Endothelial cell of hepatic sinusoid (primary cell): ENCODE results near the gene BABAM2.
"Not testable (repeated sequence)": the region's sequence is repeated elsewhere in the genome, so short reads cannot be mapped to it uniquely, and the experiment has no call there.

Source experiments
- in situ Hi-C: cut with HindIII; loops from 2 replicates; pipeline ENCODE4 v1.10.0; 2017; ENCODE audit warnings: low sequenced_read_pairs

BABAM2 gene

DNA sequence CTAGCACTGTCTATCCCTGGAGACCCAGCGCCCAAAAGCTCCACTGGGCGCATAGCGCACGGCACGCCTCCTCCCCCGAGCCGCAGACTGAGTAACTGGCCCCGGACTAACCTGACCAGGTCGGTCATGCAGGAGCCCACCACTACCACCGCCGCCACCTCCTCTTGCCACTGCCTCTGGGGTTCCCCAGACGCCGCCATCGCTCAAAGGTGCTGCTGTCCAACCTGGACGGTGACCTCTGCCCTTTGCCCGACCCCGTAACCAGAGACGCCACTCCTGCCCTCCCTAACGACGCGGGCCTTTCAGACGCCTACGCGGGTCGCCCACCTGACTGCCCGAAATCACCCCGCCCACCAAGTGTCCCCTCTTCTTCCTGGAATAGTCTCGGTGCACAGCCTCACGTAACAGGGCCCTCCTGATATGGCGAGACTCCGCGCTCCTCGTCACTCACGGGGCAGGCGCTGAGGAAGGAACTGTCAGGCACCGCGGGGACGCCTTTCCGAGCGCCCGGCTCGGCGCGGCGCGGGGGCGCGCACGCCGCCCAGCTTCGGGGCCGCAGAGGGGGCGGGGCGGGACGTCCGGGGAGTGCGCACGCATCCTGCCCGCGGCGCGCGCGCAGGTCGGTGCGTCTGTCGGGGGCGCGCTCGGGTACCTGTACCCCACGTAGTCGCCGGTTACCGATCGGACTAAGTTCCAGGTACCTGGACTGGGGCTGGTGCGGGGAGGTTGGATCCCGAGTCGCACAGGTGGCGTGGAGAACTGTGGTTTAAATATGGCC lies at the start of gene BABAM2, which contains the start of gene RBKS:
TSS of gene BABAM2 (plus strand) at position 584 of the 778 bp plus-strand sequence. CDS start 3,828 bp downstream, outside the sequence.
TSS of gene RBKS (minus strand) at position 242 of the 778 bp plus-strand sequence. CDS start at position 200, 42 bp downstream.
- in situ Hi-C loops, result no loop called here

DNA sequence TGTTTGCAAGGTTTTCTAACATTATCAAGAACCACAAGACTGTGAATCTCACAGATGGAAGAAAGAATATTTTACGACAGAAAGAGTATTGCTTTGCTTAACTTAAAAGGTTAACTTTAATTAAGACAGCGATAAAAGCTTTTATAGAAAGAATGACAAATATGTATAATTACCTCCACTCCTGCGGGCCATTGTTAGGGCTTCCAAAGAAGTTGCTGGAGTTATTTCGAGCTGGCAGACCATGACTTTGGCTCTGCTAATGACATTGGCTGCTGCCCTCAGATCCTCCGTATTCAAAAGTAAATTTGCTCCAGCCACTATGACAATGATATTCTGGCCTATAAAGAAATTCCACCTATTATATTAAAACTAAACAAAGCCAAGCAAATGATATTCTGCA lies 47.6 kb upstream of the BABAM2 start:
- in situ Hi-C loops, result no loop called here

DNA sequence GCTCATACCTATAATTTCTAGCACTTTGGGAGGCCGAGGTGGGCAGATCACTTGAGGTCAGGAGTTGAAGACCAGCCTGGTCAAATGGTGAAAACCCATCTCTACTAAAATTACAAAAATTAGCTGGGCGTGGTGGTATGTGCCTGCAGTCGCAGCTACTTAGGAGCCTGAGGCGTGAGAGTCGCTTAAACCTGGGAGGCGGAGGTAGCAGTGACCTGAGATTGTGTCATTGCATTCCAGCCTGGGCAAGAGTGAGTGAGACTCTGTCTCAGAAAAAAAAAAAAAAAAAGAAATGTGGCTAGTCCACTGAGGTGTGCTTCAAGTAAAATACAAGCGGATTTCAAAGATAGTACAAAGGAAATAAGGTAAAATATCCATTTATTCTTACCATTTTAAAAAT lies 46.5 kb upstream of the BABAM2 start:
- in situ Hi-C loops, result no loop called here

DNA sequence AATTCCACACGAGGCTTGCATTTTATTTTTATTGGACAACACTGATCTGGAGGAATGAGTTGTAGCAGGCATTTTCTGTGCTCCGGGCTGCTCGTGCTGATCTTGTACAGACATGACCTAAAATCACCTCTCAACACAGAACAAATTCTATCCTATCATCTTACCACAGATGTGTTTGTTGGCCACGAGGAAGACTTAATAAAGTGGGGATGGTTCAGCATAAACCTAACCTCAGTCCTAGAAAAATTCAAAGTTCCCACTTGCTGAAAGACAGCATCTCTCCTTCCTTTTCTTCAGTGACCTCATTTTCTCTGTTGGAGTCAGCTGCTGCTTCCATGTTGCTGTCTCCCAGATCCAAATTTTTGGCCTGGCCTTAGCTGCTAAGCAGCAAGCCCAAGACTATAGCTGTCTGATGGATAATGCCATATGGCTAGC lies 45.7 kb upstream of the BABAM2 start:
- in situ Hi-C loops, result no loop called here

DNA sequence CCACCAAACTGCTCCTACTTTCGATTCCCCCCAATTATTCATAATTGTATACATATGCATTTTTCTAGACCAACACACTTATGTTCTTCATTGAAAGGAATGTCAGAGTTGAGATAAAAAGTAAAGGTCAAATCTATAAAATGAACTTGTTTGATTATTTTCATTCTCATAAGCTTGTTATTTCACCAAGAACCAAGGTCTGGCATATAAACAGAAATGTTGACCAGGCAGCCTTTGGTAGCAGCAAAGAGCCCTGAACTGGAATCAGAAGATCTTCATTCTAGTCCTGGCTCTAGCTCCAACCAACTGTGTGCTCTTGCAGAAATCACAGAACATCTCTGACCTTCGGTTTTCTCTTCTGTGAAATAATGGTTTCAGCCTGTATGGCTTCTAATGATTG lies 43.2 kb upstream of the BABAM2 start:
- in situ Hi-C loops, result no loop called here

DNA sequence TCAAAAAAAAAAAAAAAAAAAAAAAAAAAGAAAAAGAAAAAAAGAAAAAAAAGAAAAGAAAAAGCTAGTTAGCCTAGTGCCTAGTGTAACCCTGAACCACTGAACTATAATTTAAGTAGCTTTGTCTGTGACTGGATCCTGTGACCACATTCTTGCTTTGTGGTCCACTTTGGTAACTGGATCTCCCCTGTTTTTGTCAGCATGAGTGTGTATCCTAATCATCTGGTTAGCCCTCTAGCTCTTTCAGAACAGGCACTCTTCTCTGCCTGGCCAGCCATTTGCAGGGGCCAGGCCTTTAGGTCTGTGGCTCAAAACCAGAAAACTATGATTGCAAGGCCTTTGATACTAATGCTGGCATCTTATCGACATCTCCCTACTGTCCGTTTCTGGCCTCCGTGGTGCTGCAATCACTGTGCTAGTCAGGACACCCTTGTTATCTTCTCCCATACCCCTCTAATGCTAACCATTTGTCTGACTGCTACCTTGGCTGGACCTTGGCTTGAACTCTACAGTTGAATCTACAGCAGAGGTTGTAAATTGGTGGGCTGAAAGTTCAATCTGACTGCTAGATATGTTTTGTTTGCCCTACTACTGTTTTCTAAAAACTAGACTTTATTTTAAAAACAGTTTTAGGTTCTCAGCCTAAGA lies 40.8 kb upstream of the BABAM2 start:
- in situ Hi-C loops, result no loop called here

DNA sequence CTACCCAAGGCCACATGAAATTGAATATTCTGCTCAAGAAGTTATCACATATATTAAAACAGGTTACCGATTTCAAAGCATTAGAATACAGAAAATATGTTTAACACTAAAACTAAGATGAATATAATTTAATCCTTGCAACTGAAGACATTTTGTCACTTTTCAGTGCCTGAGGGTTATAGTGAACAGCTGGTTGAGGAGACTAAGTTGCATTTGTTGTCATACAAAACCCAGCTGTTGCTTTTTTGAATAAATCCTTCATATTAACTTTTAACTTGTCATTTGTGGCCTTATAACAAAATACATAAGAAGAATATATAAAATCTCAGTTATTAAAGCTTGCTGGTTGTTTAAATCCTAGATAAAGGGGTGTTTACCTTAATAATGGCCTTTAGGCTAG lies 37.8 kb upstream of the BABAM2 start:
- in situ Hi-C loops, result no loop called here

DNA sequence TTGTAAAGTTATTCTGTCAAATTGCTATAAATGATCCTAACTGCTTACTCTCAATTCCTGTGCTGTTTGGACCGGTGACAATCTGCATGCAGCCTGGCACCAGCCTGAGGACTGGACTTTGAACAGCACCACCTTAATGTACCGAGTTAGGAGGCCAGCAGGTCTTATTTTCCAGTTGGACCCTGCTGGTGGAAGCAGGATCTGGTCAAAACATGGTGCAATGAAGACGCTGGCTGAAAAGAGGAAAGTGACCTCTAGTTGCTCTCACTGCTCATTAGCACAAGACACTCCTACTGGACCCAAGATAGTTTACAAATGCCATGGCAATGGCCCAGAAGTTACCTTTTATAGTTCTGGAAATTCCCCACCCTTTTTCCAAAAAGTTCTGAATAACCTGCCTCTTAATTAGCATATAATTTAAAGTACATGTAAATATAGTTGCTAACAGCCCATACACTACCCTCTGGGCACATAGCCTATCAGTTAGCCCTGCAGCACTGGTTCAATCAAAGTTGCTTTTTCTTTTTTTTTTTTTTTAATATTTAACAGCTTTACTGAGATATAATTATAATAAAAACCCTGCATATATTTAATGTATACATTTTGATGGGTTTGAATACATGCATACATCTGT lies 36.2 kb upstream of the BABAM2 start:
- in situ Hi-C loops, result no loop called here

DNA sequence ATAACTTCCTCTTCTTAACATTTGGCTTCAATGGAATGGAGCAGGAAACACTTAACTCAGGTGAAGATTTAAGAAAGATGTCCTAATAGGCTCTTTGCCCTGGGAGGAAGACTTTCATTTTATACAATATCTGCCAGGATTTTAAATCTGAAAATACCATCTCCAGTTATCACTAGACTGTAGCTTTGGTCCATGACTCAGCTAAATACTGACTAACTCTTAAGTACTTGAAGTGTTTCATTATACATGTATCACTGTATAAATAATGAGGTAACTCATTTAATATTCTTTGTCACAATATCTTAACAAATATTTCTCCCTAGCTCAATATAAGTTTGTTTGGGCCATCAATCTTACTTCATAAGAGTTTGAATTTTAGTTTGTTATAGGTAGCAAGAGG lies 35.1 kb upstream of the BABAM2 start:
- in situ Hi-C loops, result no loop called here

DNA sequence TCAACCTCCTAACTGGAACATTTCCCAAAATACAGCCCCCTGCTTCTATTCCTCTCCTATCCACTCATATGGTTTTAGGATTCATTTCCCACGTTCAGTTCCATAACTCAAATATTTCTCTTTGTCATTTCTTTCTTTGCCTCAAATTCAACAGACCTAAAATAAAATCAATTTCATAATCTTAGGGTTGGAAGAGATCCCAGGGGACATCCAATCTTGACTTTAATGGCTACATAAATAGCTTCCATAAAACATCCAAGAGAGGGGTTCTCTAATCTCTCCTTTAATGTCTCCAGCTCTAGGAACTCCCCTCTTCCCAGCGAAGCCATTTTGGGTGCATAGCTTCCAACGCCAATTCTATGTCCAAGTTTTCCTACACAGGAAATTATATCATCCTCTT lies 34.1 kb upstream of the BABAM2 start:
- in situ Hi-C loops, result no loop called here

DNA sequence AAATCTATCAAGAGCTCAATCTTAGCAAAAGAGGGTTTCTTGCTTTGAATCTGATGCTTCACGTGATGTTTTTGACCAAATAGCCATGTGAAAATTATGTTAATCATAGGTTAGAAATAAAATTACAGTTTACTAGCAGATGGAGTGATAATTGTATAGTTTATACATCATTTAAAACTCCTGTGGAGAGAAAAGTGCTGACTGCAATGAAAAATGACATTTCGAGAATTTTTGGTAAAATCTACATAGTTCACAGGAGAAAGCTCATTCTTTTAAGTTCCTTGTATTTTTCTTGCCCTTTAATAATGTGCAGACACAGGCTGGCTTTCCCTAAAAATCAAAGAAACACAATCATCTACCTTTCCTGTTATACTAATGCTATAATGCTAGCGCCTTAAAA lies 33.6 kb upstream of the BABAM2 start:
- in situ Hi-C loops, result no loop called here

DNA sequence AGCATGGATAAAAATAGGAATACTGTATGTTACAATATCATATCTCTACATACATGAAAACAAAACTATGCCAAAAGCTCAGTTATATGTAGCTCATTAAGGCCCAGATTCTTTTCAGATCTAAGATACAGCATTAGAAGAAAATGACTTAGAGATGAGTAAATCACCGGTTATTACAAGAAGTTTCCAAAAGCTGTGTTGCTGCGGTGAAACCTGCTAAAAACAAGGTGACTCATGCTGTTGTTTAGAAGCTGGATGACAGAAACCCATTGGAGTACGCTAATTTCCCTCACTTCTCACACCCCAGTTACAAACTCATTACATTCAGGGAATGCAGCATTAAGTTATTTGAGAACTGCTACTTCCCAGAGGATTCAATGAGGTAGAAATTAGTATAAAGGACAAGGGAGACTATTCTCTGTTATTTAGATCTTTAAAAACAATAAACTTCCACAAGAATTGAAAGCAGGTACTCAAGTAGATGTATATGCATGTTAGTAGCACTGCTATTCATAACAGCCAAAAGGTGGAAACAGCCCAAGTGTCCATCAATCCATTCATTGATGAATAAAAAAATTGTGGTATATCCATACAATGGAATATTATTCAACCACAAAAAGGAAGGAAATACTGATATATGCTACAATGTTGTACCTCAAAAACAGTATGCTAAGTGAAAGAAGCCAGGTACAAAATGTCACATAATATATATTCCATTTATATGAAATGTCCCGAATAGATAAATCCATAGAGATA lies 32.9 kb upstream of the BABAM2 start:
- in situ Hi-C loops, result no loop called here

DNA sequence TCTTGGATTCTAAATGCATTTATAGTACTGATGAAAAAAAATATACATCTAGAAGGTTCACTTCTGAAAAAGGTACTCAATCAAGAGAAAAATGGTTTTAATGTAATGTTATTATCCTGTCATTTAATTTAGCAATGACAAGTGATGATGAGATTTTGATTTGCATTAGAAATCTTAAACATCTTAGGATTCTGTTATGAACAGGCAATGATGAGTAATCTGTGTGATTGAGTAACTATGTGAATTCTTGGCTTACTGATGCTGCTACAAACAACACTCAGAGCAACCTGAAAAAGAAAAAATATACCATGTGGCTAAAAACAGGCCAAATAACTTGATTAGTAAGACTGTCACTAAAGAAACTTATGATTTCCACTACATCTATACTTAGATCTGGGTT lies 30.4 kb upstream of the BABAM2 start:
- in situ Hi-C loops, result no loop called here

DNA sequence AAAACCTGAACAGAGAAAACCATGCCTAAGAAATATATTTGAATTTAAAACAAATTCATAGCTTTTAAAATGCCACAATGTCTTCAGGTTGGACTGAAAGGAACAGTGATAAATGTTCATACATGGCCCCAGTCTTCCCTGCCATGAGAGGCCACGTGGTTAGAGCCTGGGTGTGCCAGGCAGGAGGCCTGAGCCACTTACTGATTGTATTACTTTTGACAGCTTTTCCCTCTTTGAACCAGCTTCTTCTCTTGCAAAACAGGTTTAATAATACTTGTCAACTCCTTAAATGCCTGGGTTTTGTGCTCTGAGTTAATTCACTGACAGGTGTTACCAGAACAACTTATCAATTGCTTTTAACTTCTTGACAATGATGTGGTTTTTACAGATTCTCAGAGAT lies 27.4 kb upstream of the BABAM2 start:
- in situ Hi-C loops, result no loop called here

DNA sequence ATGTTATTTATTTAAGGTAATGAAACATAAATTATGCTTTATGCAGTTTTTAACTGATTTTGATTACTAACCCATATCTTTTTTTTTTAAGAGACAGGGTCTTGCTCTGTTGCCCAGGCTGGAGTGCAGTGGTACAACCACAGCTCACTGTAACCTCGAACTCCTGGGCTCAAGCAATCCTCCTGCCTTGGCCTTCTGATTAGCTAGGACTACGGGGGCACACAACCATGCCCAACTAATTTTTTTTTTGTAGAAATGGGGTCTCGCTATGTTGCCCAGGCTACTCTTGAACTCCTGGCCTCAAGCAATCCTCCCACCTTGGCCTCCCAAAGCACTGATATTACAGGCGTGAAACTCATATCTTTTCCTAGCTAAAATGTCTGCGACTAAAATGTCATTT lies 26.6 kb upstream of the BABAM2 start:
- in situ Hi-C loops, result not testable (repeated sequence)

DNA sequence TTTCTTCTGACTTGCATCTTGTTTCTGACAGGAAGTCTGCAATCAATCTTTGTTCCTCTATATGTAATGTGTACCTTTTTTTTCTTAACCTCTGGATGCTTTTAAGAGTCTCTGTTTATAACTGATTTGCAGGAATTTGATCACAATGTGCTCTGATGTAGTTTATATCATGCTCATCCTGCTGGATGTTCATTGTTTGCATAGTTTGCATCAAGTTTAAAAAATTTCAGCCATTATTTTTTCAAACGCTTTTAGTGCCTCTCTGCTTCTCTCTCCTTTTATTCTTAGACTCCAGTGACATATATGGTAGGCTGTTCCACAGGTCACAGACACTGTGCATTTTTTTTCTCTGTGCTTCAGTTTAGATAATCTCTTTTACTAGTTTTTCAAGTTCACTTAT lies 24.3 kb upstream of the BABAM2 start:
- in situ Hi-C loops, result no loop called here

DNA sequence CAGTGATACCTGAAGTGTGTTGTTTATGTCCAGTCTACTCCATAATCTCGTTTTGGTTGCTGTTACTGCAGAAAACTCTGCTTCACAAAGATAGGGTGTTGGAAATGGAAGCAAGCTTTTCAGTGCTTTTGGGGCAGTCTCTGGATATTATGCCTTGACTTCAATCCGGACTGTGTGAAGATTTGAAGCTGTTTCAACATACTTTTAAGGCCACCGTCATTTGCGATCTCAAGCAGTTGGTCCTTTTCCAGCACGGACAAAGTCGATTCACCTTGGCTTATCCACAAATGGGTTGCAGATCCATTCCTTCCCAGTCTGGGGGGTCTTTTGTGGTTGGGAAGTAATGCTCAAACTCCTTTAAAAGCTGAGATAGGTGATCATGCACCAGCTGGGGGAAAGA lies 20.8 kb upstream of the BABAM2 start:
- in situ Hi-C loops, result no loop called here

DNA sequence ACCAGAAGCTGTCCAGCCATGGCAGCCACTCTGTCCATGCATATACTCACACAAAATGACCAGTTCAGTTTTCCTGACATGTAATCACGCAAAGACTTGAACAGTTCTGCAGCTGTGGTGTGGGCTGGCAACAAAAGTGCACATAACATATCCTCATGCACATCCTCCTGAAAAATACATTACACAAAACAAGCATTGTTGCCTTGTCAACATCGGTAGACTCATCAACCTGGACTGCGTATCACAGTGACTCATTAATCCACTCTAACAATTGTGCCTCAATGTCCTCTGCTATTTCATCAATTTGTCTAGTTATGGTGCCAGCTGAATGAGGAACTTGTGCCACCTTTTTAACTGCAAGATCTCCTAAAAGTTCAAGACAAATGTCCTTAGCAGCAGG lies 19.8 kb upstream of the BABAM2 start:
- in situ Hi-C loops, result no loop called here

DNA sequence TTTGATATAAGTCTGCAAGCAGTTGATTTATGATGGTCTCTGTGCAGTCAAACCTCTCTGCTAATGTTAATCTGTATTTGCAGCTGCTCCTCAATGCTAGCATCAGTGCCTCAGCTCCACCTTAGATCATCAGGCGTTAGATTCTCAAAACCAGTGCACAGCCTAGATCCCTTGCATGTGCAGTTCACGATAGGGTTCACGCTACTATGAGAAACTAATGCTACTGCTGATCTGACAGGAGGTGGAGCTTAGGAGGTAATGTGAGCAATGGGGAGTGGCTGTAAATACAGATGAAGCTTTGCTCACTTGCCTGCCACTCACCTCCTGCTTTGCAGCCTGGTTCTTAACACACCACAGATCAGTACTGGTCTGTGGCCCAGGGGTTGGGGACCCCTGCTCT lies 18.7 kb upstream of the BABAM2 start:
- in situ Hi-C loops, result no loop called here

DNA sequence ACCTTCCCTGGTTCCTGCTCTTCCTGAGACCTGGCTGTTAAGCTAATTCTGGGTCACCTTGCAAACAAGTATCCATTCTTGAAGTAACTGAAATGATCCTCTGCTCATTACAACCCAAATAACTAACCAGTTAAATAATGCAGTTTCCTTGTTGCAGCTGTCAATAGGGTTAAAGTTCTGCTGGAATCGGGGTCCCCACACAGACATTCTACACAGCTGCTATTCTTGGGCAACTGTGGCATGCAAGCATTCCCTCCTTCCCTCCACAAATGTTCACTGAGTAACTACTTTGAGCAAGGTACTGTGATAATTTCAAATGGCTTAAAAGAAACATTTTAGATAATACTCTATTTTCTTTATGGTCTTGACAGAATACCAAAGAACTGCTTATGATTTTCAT lies 17.4 kb upstream of the BABAM2 start:
- in situ Hi-C loops, result no loop called here
